NCI-H128 (cell line): ENCODE data around the gene SDHC.
"Not testable (repeated sequence)": the region's sequence is repeated elsewhere in the genome, so short reads cannot be mapped to it uniquely, and the experiment has no call there.

Experiments
- DNase-seq: peaks from one replicate; lab custom pipeline; 2025; ENCODE audit not compliant: unreplicated experiment; lab: John Stamatoyannopoulos, UW

The SDHC gene

DNA sequence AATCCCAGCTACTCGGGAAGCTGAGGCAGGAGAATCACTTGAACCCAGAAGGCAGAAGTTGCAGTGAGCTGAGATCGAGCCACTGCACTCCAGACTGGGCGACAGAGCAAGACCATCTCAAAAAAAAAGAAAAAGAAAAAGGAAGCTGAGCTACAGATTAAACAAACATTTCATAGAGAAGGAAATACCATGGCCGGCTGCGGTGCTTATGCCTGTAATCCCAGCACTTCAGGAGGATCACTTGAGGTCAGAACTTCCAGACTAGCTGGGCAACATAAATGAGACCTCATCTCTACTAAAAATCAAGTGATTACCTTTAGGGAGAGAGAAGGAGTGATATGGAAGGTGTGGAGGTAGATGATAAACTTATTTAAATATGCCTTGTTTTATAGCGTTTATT, 67.5 kb downstream of the SDHC start:
- no peak for DNase-seq

- DNase-seq: no peak
Measured at GRCh38 chr1:161382214-161383019, 68.2 kb downstream of the SDHC start.

- no peak for DNase-seq
Measured at GRCh38 chr1:161388639-161389038, 74.5 kb downstream of the SDHC start.

GRCh38 chr1:161389158-161389557, 75.0 kb downstream of the SDHC start:
- not testable (repeated sequence) for DNase-seq

DNA sequence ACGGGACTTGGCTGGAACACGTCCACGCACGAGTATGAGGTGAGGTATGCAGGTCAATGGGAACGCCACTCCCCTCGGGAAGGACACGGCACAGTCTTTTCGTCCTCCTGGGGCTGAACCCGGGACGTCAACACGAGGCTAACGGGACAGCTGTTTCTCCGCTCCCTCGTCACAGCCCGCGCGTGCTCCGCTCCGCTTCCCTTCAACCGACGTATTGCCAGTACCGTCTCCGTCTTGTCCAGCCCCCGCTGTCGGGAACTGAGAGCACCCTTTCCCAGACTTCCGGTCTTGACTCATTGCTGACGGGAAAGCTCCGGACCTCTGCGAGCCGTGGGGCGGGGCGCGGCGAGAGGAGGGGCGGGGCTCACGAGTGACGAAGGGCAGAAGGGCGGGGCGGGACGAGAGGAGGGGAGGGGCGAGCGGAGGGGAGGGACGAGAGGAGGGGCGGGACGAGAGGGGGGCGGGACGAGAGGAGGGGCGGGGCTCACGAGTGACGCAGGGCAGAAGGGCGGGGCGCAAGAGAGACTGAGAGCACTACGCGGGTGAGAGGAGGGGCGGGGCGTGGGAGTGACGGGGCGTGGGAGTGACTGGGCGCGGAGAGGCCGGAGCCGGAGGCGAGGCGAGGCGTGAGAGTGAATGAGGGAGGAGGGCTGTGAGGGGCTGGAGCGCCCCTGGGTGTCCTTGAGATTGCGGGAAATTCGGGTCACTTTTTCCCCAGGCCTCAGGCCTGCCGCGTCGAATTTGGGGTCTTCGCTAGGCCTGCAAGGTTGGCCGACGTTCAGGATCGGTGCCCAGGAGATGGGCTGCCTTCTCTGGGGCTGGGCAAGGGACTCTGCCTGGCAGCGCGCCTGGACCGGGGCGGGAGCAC, 75.7 kb downstream of the SDHC start:
- DNase-seq: peak; percentile 91

GRCh38 chr1:161390559-161390858, 76.3 kb downstream of the SDHC start:
- no peak for DNase-seq

DNA sequence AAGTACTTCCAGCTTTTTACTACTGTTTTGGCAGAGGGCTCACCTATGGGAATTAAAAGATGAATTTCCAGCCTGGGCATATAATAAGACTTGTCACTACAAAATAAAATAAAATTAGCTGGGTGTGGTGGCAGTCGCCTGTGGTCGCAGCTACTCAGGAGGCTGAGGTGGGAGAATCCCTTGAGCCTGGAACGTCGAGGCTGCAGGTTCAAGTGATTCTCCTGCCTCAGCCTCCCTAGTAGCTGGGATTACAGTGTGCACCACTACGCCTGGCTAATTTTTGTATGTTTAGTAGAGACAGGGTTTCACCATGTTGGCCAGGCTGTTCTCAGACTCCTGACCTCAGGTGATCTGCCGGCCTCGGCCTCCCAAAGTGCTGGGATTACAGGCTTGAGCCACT, 77.0 kb downstream of the SDHC start:
- not testable (repeated sequence) for DNase-seq

- DNase-seq: no peak
Measured at GRCh38 chr1:161391611-161392010, 77.4 kb downstream of the SDHC start.

DNA sequence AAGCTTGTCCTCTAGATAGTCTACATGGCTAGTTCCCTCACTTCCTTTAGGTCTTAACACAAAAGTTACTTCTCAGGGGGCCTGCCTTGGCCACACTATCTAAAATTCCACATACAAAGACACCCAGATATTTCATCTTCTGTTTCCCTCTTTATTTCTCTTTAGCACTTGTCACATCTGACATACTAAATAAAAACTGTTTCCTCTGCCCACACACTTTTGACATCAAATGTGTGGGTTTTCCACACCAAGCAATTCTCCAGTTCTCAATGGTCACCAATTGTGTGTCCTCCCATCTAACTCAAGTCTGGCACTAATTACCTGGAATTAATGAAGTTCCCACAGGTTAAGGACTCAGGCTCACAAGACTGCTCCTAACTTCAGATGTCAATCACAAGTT, 79.0 kb downstream of the SDHC start:
- no peak for DNase-seq

DNA sequence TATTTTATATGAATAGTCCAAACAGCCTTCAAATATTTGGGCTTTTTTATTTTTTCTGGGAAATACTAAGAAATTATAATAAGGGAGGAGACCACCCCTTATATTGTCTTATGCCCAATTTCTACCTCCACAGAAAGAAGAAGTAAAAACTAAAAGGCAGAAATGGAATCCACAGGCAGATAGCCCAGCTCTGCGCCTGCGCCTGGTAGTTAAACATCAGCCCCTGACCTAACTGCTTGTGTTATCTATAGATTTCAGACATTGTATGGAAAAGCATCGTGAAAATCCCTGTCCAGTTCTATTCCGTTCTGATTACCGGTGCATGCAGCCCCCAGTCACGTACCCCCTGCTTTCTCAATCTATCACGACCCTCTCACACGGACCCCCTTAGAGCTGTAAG, 82.9 kb downstream of the SDHC start:
- not testable (repeated sequence) for DNase-seq

DNA sequence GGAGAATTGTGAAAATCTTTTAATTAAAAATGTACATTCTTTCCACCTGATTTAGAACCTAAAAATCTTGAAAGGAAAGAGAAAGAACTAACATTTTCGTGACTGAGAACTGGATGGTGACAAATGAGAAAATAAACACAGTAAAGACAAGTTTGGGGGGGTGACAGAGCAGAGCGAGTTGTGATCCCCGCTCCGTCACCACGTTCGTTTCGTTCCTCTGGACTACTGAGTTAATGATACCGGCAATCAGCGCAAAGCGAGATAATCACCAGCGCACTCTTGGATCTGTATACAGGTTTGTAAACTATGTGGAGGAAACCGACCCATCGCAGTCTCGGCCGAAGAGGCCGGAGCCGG, 84.7 kb downstream of the SDHC start:
- no peak for DNase-seq

GRCh38 chr1:161399257-161399998, 85.2 kb downstream of the SDHC start:
- DNase-seq: peak; percentile 54

- DNase-seq: no peak
Measured at GRCh38 chr1:161402446-161402845, 88.3 kb downstream of the SDHC start.

GRCh38 chr1:161404051-161404597, 89.9 kb downstream of the SDHC start:
- no peak for DNase-seq

DNA sequence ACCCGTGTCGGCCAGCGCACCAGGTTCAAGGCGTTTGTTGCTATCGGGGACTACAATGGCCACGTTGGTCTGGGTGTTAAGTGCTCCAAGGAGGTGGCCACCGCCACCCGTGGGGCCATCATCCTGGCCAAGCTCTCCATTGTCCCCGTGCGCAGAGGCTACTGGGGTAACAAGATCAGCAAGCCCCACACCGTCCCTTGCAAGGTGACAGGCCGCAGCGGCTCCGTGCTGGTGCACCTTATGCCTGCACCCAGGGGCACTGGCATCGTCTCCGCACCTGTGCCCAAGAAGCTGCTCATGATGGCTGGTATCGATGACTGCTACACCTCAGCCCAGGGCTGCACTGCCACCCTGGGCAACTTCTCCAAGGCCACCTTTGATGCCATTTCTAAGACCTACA, 92.4 kb downstream of the SDHC start:
- DNase-seq: not testable (repeated sequence)

DNA sequence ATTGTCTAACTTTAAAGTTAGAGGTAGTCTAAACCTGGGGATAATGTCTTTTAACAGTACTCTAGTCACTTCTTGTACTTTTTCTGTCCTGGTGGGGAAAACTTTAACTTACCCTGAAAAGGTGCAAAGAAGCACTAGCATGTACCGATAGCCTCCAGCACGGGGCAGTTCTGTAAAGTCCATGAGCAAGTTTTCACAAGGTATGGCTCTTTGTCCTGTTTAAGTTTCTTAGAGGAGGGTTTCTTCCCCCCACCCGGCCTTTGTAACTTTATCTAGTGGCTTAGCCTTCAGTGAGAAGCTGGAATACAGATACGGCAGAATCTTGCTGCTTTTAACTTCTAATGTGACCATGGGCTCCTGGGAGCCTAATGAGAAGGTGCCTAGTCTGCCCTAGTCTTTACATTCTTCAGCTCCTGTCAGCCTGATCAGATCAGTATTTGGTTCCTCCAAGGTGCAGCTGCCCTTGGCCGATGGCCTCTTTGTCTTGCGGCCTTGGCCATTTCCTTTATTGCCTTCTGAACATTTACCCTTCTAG, 93.3 kb downstream of the SDHC start:
- no peak for DNase-seq

- DNase-seq: no peak
Measured at GRCh38 chr1:161408429-161409052, 94.4 kb downstream of the SDHC start.

- DNase-seq: not testable (repeated sequence)
Measured at GRCh38 chr1:161409848-161410635, 95.9 kb downstream of the SDHC start.

DNA sequence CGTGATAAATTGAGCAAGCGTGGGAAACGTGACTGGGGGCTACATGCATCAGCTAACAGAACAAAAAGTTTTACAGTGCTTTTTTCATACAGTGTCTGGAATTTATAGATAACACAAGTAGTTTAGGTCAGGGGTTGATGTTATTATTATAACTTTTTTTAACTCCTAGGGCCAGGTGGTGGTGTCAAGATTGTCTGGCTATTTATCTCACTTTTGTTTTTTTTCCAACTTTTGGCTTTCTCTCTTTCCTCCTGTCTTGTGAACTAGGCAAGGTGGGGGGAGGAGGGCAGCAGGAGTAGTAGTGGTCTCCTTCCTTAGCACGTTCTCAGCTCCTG, 96.4 kb downstream of the SDHC start:
- DNase-seq: not testable (repeated sequence)
